Astrocyte (in vitro differentiated cells and primary cell): Measurements from ENCODE around the gene EDC3. TPM values are rescaled to one million over a fixed set of nuclear protein-coding genes. Genes with fewer than 3 reads are reported as not detected.

ENCODE experiments used
- DNase-seq: peaks from one replicate; pipeline ENCODE4 v3.0.0-alpha.2; 2010; ENCODE audit warnings: low read depth
- FAIRE-seq: peaks from 2 replicates; lab custom pipeline; 2011; peaks lifted over from hg19 to GRCh38; lab: Jason Lieb, UNC
- H2AFZ ChIP-seq: 2 replicates; pipeline ENCODE4 v1.6.0; 2012; ENCODE audit warnings: low read depth, low read length, inconsistent platforms
- H3K27ac ChIP-seq: 2 replicates; pipeline ENCODE4 v1.5.1; 2011; ENCODE audit warnings: low read depth, low read length, inconsistent platforms
- H3K27me3 ChIP-seq: 2 replicates; pipeline ENCODE4 v1.6.0; 2011; ENCODE audit warnings: low read length, inconsistent platforms; ENCODE audit not compliant: insufficient read depth
- H3K36me3 ChIP-seq: 2 replicates; pipeline ENCODE4 v1.5.1; 2011; ENCODE audit warnings: low read length, inconsistent platforms; ENCODE audit not compliant: insufficient read depth
- H3K4me1 ChIP-seq: 2 replicates; pipeline ENCODE4 v1.5.1; 2011; ENCODE audit warnings: low read length, inconsistent platforms; ENCODE audit not compliant: insufficient read depth
- H3K4me2 ChIP-seq: 2 replicates; pipeline ENCODE4 v1.6.0; 2012; ENCODE audit warnings: low read length, inconsistent platforms
- H3K4me3 ChIP-seq: 2 replicates; pipeline ENCODE4 v1.5.1; 2011; ENCODE audit warnings: low read depth, mild to moderate bottlenecking, low read length, inconsistent platforms; ENCODE audit not compliant: insufficient read depth
- H3K79me2 ChIP-seq: 2 replicates; pipeline ENCODE4 v1.6.0; 2012; ENCODE audit warnings: mild to moderate bottlenecking, low read length, inconsistent platforms; ENCODE audit not compliant: insufficient read depth
- H3K9ac ChIP-seq: 2 replicates; pipeline ENCODE4 v1.6.0; 2012; ENCODE audit warnings: mild to moderate bottlenecking, low read length, inconsistent platforms
- H3K9me3 ChIP-seq: 2 replicates; pipeline ENCODE4 v1.5.1; 2012; ENCODE audit warnings: low read depth, mild to moderate bottlenecking, low read length, inconsistent platforms; ENCODE audit not compliant: insufficient read depth
- H4K20me1 ChIP-seq: 2 replicates; pipeline ENCODE4 v1.6.0; 2012; ENCODE audit warnings: low read length, inconsistent platforms; ENCODE audit not compliant: insufficient read depth
- H3K27ac Mint-ChIP-seq: one replicate; pipeline ENCODE4 v1.8.0; 2021; ENCODE audit warnings: mild to moderate bottlenecking, mixed read lengths; ENCODE audit not compliant: unreplicated experiment
- H3K27me3 Mint-ChIP-seq: one replicate; pipeline ENCODE4 v1.8.0; 2021; ENCODE audit warnings: low read depth, mixed read lengths; ENCODE audit not compliant: unreplicated experiment
- H3K36me3 Mint-ChIP-seq: one replicate; pipeline ENCODE4 v1.8.0; 2021; ENCODE audit warnings: low read depth, mixed read lengths; ENCODE audit not compliant: unreplicated experiment
- H3K4me1 Mint-ChIP-seq: one replicate; pipeline ENCODE4 v1.8.0; 2021; ENCODE audit warnings: low read depth, mixed read lengths; ENCODE audit not compliant: unreplicated experiment
- H3K4me3 Mint-ChIP-seq: one replicate; pipeline ENCODE4 v1.8.0; 2021; ENCODE audit warnings: mild to moderate bottlenecking, moderate library complexity, mixed read lengths; ENCODE audit not compliant: unreplicated experiment
- H3K9me3 Mint-ChIP-seq: one replicate; pipeline ENCODE4 v1.8.0; 2021; ENCODE audit warnings: mild to moderate bottlenecking, mixed read lengths; ENCODE audit not compliant: unreplicated experiment
- CTCF ChIP-seq: IDR thresholded peaks from 2 replicates; pipeline ENCODE4 v1.5.1; 2011; ENCODE audit warnings: low read depth, mild to moderate bottlenecking, inconsistent platforms, low read length, moderate library complexity; ENCODE audit not compliant: insufficient read depth
- EZH2 ChIP-seq: IDR thresholded peaks from 2 replicates; pipeline ENCODE4 v1.6.1; 2012; ENCODE audit warnings: mild to moderate bottlenecking, low read length, inconsistent platforms; ENCODE audit not compliant: insufficient read depth
- total RNA-seq: library from RNA; stranded (reverse); gene quantifications from 2 replicates; pipeline ENCODE4 v1.2.1, GENCODE V29; 2021

EDC3 gene
- total RNA-seq, 1 donor from 2014 or later: 47.6 TPM

- Mint-ChIP-seq H3K4me3 (no peak overlapping the region), H3K27ac (no peak overlapping the region), H3K4me1 (peaks cover 23% of the 10 kb centered on the region), H3K27me3 (no peaks in the 10 kb centered on the region), H3K9me3 (no peaks in the 10 kb centered on the region), H3K36me3 (peaks cover 9% of the 10 kb centered on the region)
- Histone ChIP-seq H3K4me3 (no peak overlapping the region), H3K9me3 (no peaks in the 10 kb centered on the region), H3K27me3 (no peaks in the 10 kb centered on the region), H3K4me1 (peaks cover 18% of the 10 kb centered on the region), H3K36me3 (peaks cover 15% of the 10 kb centered on the region), H3K9ac (no peak overlapping the region), H4K20me1 (peaks cover 51% of the 10 kb centered on the region), H3K27ac (no peak overlapping the region), H3K4me2 (no peak overlapping the region), H3K79me2 (peaks cover 35% of the 10 kb centered on the region), H2AFZ (no peak overlapping the region)
- FAIRE-seq (no peak), DNase-seq (no peak)
- TF ChIP-seq CTCF (no peak), EZH2 (no peak)
Measured at GRCh38 chr15:74641151-74641550, 54.7 kb downstream of the EDC3 start.

- DNase-seq (no peak), FAIRE-seq (no peak)
- H3K4me1 ChIP-seq: peaks cover under 1% of the 10 kb centered on the region
- H3K9me3 Mint-ChIP-seq: no peaks in the 10 kb centered on the region
- peaks cover 21% of the 10 kb centered on the region for H3K36me3 ChIP-seq
- H3K9me3 ChIP-seq: no peaks in the 10 kb centered on the region
- H3K4me3 Mint-ChIP-seq: no peak overlapping the region
- H3K9ac ChIP-seq: no peak overlapping the region
- H3K27me3 Mint-ChIP-seq: no peaks in the 10 kb centered on the region
- H3K4me2 ChIP-seq: no peak overlapping the region
- peaks cover 73% of the 10 kb centered on the region for H4K20me1 ChIP-seq
- no peak overlapping the region for H3K4me3 ChIP-seq
- TF ChIP-seq EZH2 (no peak), CTCF (no peak)
- peaks cover 3% of the 10 kb centered on the region for H3K4me1 Mint-ChIP-seq
- peaks cover 13% of the 10 kb centered on the region for H3K79me2 ChIP-seq
- H3K27ac ChIP-seq: no peak overlapping the region
- H3K27me3 ChIP-seq: no peaks in the 10 kb centered on the region
- H3K27ac Mint-ChIP-seq: no peak overlapping the region
- no peak overlapping the region for H2AFZ ChIP-seq
- peaks cover 6% of the 10 kb centered on the region for H3K36me3 Mint-ChIP-seq
Measured at GRCh38 chr15:74636984-74637383, 58.8 kb downstream of the EDC3 start.

- Mint-ChIP-seq H3K4me1 (no peaks in the 10 kb centered on the region), H3K9me3 (no peaks in the 10 kb centered on the region), H3K27ac (no peak overlapping the region), H3K4me3 (no peak overlapping the region), H3K27me3 (no peaks in the 10 kb centered on the region), H3K36me3 (peaks cover 6% of the 10 kb centered on the region)
- H3K79me2 ChIP-seq: no peaks in the 10 kb centered on the region
- H3K4me2 ChIP-seq: no peak overlapping the region
- no peak overlapping the region for H3K9ac ChIP-seq
- H3K36me3 ChIP-seq: peaks cover 24% of the 10 kb centered on the region
- peak; percentile 49 for FAIRE-seq
- peak; percentile 29 for DNase-seq
- H3K27me3 ChIP-seq: no peaks in the 10 kb centered on the region
- H2AFZ ChIP-seq: no peak overlapping the region
- no peak overlapping the region for H3K4me3 ChIP-seq
- H3K4me1 ChIP-seq: no peaks in the 10 kb centered on the region
- TF ChIP-seq EZH2 (no peak), CTCF (peak; percentile 85)
- peaks cover 76% of the 10 kb centered on the region for H4K20me1 ChIP-seq
- no peaks in the 10 kb centered on the region for H3K9me3 ChIP-seq
- H3K27ac ChIP-seq: no peak overlapping the region
Measured at GRCh38 chr15:74635228-74635627, 60.6 kb downstream of the EDC3 start.
